H9 (cell line): ENCODE data around the gene OVOL3. TPM values are rescaled to one million over a fixed set of nuclear protein-coding genes. Genes with fewer than 3 reads are reported as not detected.

Experiments
- DNase-seq: peaks from one replicate; pipeline ENCODE4 v3.0.0-alpha.2; 2017
- H2AFZ ChIP-seq: one replicate; pipeline ENCODE4 v1.6.1; 2013; ENCODE audit warnings: mild to moderate bottlenecking, low read length, control low read depth, moderate library complexity
- H2AK5ac ChIP-seq: 2 replicates; pipeline ENCODE4 v1.6.1; 2013; ENCODE audit warnings: low read length, control low read depth, mixed read lengths; ENCODE audit not compliant: insufficient read length
- H2BK120ac ChIP-seq: one replicate; pipeline ENCODE4 v1.6.1; 2013; ENCODE audit warnings: low read depth, mild to moderate bottlenecking, low read length, control low read depth, inconsistent platforms; ENCODE audit not compliant: poor library complexity, severe bottlenecking
- H2BK12ac ChIP-seq: 2 replicates; pipeline ENCODE4 v1.6.1; 2013; ENCODE audit warnings: low read length, control low read depth, mixed read lengths, low read depth; ENCODE audit not compliant: insufficient read length
- H2BK15ac ChIP-seq: 2 replicates; pipeline ENCODE4 v1.6.1; 2013; ENCODE audit warnings: low read depth, low read length, control low read depth
- H2BK20ac ChIP-seq: one replicate; pipeline ENCODE4 v1.6.1; 2013; ENCODE audit warnings: low read depth, mild to moderate bottlenecking, low read length, control low read depth, inconsistent platforms; ENCODE audit not compliant: poor library complexity, severe bottlenecking
- H2BK5ac ChIP-seq: 2 replicates; pipeline ENCODE4 v1.6.1; 2013; ENCODE audit warnings: low read length, control low read depth, mixed read lengths; ENCODE audit not compliant: insufficient read length
- H3K14ac ChIP-seq: 2 replicates; pipeline ENCODE4 v1.6.1; 2013; ENCODE audit warnings: low read length, control low read depth; ENCODE audit not compliant: insufficient read depth
- H3K18ac ChIP-seq: 2 replicates; pipeline ENCODE4 v1.6.1; 2013; ENCODE audit warnings: low read depth, mild to moderate bottlenecking, mixed read lengths, low read length, control low read depth; ENCODE audit not compliant: insufficient read length
- H3K23ac ChIP-seq: 2 replicates; pipeline ENCODE4 v1.6.1; 2013; ENCODE audit warnings: low read length, control low read depth, mixed read lengths, low read depth; ENCODE audit not compliant: insufficient read length
- H3K23me2 ChIP-seq: 2 replicates; pipeline ENCODE4 v1.6.1; 2013; ENCODE audit warnings: low read depth, mild to moderate bottlenecking, mixed read lengths, low read length, control low read depth; ENCODE audit not compliant: insufficient read length, poor library complexity, severe bottlenecking
- H3K27ac ChIP-seq: 2 replicates; pipeline ENCODE4 v1.5.1; 2013; ENCODE audit warnings: low read length, control low read depth, mixed read lengths, low read depth; ENCODE audit not compliant: insufficient read length
- H3K27me3 ChIP-seq: 2 replicates; pipeline ENCODE4 v1.6.1; 2013; ENCODE audit warnings: low read length, control low read depth, inconsistent platforms; ENCODE audit not compliant: insufficient read depth
- H3K4ac ChIP-seq: 2 replicates; pipeline ENCODE4 v1.6.1; 2013; ENCODE audit warnings: low read depth, mild to moderate bottlenecking, control low read depth, inconsistent platforms, low read length, moderate library complexity
- H3K4me1 ChIP-seq: 2 replicates; pipeline ENCODE4 v1.6.1; 2013; ENCODE audit warnings: low read length, control low read depth, inconsistent platforms; ENCODE audit not compliant: insufficient read depth
- H3K4me2 ChIP-seq: 2 replicates; pipeline ENCODE4 v1.6.1; 2013; ENCODE audit warnings: low read length, control low read depth, mixed read lengths; ENCODE audit not compliant: insufficient read length, insufficient read depth
- H3K56ac ChIP-seq: 2 replicates; pipeline ENCODE4 v1.6.1; 2013; ENCODE audit warnings: low read depth, mild to moderate bottlenecking, mixed read lengths, low read length, control low read depth; ENCODE audit not compliant: insufficient read length
- H3K79me1 ChIP-seq: 2 replicates; pipeline ENCODE4 v1.6.1; 2013; ENCODE audit warnings: low read depth, mild to moderate bottlenecking, moderate library complexity, low read length, control low read depth, inconsistent platforms; ENCODE audit not compliant: insufficient read depth, poor library complexity, severe bottlenecking
- H3K79me2 ChIP-seq: 2 replicates; pipeline ENCODE4 v1.6.1; 2013; ENCODE audit warnings: low read length, control low read depth, inconsistent platforms; ENCODE audit not compliant: insufficient read depth
- H3K9ac ChIP-seq: 2 replicates; pipeline ENCODE4 v1.6.1; 2013; ENCODE audit warnings: low read length, control low read depth, mixed read lengths; ENCODE audit not compliant: insufficient read length; ENCODE audit errors: extremely low read depth
- H3K9me3 ChIP-seq: one replicate; pipeline ENCODE4 v1.6.1; 2013; ENCODE audit warnings: low read depth, low read length, inconsistent platforms; ENCODE audit not compliant: control insufficient read depth
- H3T11ph ChIP-seq: one replicate; pipeline ENCODE4 v1.6.1; 2013; ENCODE audit warnings: mild to moderate bottlenecking, low read length, control low read depth, inconsistent platforms
- H4K20me1 ChIP-seq: one replicate; pipeline ENCODE4 v1.6.1; 2013; ENCODE audit not compliant: control insufficient read depth, insufficient read length, insufficient read depth
- H4K5ac ChIP-seq: 2 replicates; pipeline ENCODE4 v1.6.1; 2013; ENCODE audit warnings: low read depth, mild to moderate bottlenecking, mixed read lengths, low read length, control low read depth; ENCODE audit not compliant: insufficient read length
- H4K8ac ChIP-seq: replicated peaks from 2 replicates; pipeline ENCODE4 v1.6.1; 2013; ENCODE audit warnings: low read length, control low read depth, mixed read lengths, low read depth; ENCODE audit not compliant: insufficient read length
- H4K91ac ChIP-seq: 2 replicates; pipeline ENCODE4 v1.6.1; 2013; ENCODE audit warnings: low read depth, mild to moderate bottlenecking, moderate library complexity, mixed read lengths, low read length, control low read depth; ENCODE audit not compliant: insufficient read length
- H3K27ac Mint-ChIP-seq, 3 experiments: 2 replicates in 2 of 3; 3 replicates in 1 of 3; pipeline ENCODE4 v1.8.0; 2020 to 2021; ENCODE audit warnings: mixed read lengths in 3 of 3, mild to moderate bottlenecking in 1 of 3, moderate library complexity in 1 of 3
- H3K27me3 Mint-ChIP-seq: 2 replicates; pipeline ENCODE4 v1.8.0; 2021; ENCODE audit warnings: low read depth, mild to moderate bottlenecking, moderate library complexity, mixed read lengths
- H3K36me3 Mint-ChIP-seq, 3 experiments: 2 replicates in 2 of 3; 3 replicates in 1 of 3; pipeline ENCODE4 v1.8.0; 2020 to 2021; ENCODE audit warnings: low read depth in 3 of 3, mixed read lengths in 3 of 3; ENCODE audit not compliant: insufficient read depth in 1 of 3
- H3K4me1 Mint-ChIP-seq, 2 experiments: 2 replicates each; pipeline ENCODE4 v1.8.0; 2020; ENCODE audit warnings: mixed read lengths in 2 of 2
- H3K4me3 Mint-ChIP-seq, 2 experiments: 2 replicates in 1 of 2; 3 replicates in 1 of 2; pipeline ENCODE4 v1.8.0; 2020 to 2021; ENCODE audit warnings: mild to moderate bottlenecking in 2 of 2, mixed read lengths in 2 of 2, moderate library complexity in 1 of 2
- H3K9me3 Mint-ChIP-seq, 2 experiments: 2 replicates in 1 of 2; 3 replicates in 1 of 2; pipeline ENCODE4 v1.8.0; 2020; ENCODE audit warnings: mild to moderate bottlenecking in 2 of 2, mixed read lengths in 2 of 2, moderate library complexity in 1 of 2
- CTCF ChIP-seq: fragments of 200-600 bp; sonication (generic); conservative IDR thresholded peaks from 3 replicates; pipeline ENCODE4 v1.8.0; 2021; ENCODE audit warnings: antibody characterized with exemption, mild to moderate bottlenecking
- WGBS: extraction: QIAGEN DNeasy Blood & Tissue Kit; methylation state at CpG from one replicate; pipeline ENCODE4 v1.1.7; 2013; ENCODE audit warnings: missing lambda C conversion rate, low lambda C conversion rate, mixed read lengths; ENCODE audit not compliant: insufficient read length; ENCODE audit errors: extremely low coverage; 5-methylcytosine and 5-hydroxymethylcytosine counted together
- total RNA-seq: library from RNA; stranded (reverse); gene quantifications from 2 replicates; pipeline ENCODE4 v1.2.1, GENCODE V29; 2021

OVOL3 gene
- total RNA-seq, 1 experiment from 2014 or later = not detected

- no peaks in the 10 kb centered on the region for H3K4me1 ChIP-seq
- Mint-ChIP-seq H3K27me3 (no peaks in the 10 kb centered on the region; the same call in 1 of the 2 replicates), H3K27ac (no peak overlapping the region), H3K36me3 (peaks cover 31 to 79% (median 68%) of the 10 kb centered on the region in 3 experiments), H3K4me1 (no peaks in the 10 kb centered on the region), H3K9me3 (no peaks in the 10 kb centered on the region), H3K4me3 (no peak overlapping the region)
- no peak overlapping the region for H3K4ac ChIP-seq
- no peak overlapping the region for H4K8ac ChIP-seq
- no peak overlapping the region for H3K27ac ChIP-seq
- H3K23me2 ChIP-seq = no peaks in the 10 kb centered on the region
- no peaks in the 10 kb centered on the region for H3K27me3 ChIP-seq
- TF ChIP-seq CTCF = no peak
- no CpG with 5 or more reads among the region's 27 CpGs for WGBS
- H3K18ac ChIP-seq = no peak overlapping the region
- H3K23ac ChIP-seq = no peak overlapping the region
- H2BK12ac ChIP-seq = no peak overlapping the region
- H4K20me1 ChIP-seq = no peaks in the 10 kb centered on the region
- no peak overlapping the region for H4K91ac ChIP-seq
- H3K14ac ChIP-seq = no peak overlapping the region
- H3K79me1 ChIP-seq = no peaks in the 10 kb centered on the region
- no peak overlapping the region for H2BK120ac ChIP-seq
- no peak overlapping the region for H3T11ph ChIP-seq
- no peak overlapping the region for H3K4me2 ChIP-seq
- no peaks in the 10 kb centered on the region for H3K79me2 ChIP-seq
- no peak overlapping the region for H2BK15ac ChIP-seq
- no peak for DNase-seq
- no peak overlapping the region for H2BK5ac ChIP-seq
- no peak overlapping the region for H2BK20ac ChIP-seq
- no peaks in the 10 kb centered on the region for H3K9me3 ChIP-seq
- no peak overlapping the region for H4K5ac ChIP-seq
- H2AFZ ChIP-seq = no peak overlapping the region
- H2AK5ac ChIP-seq = no peak overlapping the region
- no peak overlapping the region for H3K9ac ChIP-seq
- no peak overlapping the region for H3K56ac ChIP-seq
Measured at GRCh38 chr19:36101550-36102327, 9.2 kb upstream of the OVOL3 start.
